Skeletal muscle tissue (tissue), 4 donors: ENCODE data around the gene NKAIN2. TPM values are rescaled to one million over a fixed set of nuclear protein-coding genes. Genes with fewer than 3 reads are reported as not detected.

Source experiments
- H3K27ac ChIP-seq: one replicate; pipeline ENCODE4 v1.7.0; 2013; ENCODE audit warnings: mild to moderate bottlenecking, low read depth, low read length, inconsistent platforms
- H3K27me3 ChIP-seq, 3 donors: one replicate each; pipeline ENCODE4 v1.7.0; 2013; ENCODE audit warnings: low read length in 3 of 3; ENCODE audit not compliant: control insufficient read depth in 3 of 3, insufficient read depth in 3 of 3
- H3K36me3 ChIP-seq, 3 donors: one replicate each; pipeline ENCODE4 v1.7.0; 2013; ENCODE audit warnings: low read length in 3 of 3; ENCODE audit not compliant: control insufficient read depth in 3 of 3, insufficient read depth in 3 of 3
- H3K4me1 ChIP-seq, 3 donors: one replicate each; pipeline ENCODE4 v1.7.0; 2013; ENCODE audit warnings: low read length in 3 of 3, mild to moderate bottlenecking in 3 of 3; ENCODE audit not compliant: control insufficient read depth in 3 of 3, insufficient read depth in 3 of 3
- H3K4me3 ChIP-seq, 3 donors: one replicate each; pipeline ENCODE4 v1.7.0; 2013; ENCODE audit warnings: low read length in 3 of 3
- H3K9ac ChIP-seq, 3 donors: one replicate each; pipeline ENCODE4 v1.7.0; 2013; ENCODE audit warnings: low read length in 3 of 3, mild to moderate bottlenecking in 3 of 3, moderate library complexity in 2 of 3, low read depth in 1 of 3
- H3K9me3 ChIP-seq, 3 donors: one replicate each; pipeline ENCODE4 v1.7.0; 2013; ENCODE audit warnings: low read length in 3 of 3; ENCODE audit not compliant: control insufficient read depth in 3 of 3
- total RNA-seq: library from RNA; depleted of rRNA; stranded (reverse); fragments of >200 nt; gene quantifications from one replicate; pipeline ENCODE4 v1.2.3, GENCODE V29; 2014
- donor health status: Osteomylitis.

The NKAIN2 gene
- total RNA-seq, 1 donor from 2014 or later: 3.1 TPM

- H3K4me3 ChIP-seq: no peak overlapping the region
- no peak overlapping the region for H3K9ac ChIP-seq
- H3K36me3 ChIP-seq: no peaks in the 10 kb centered on the region
- no peaks in the 10 kb centered on the region for H3K27me3 ChIP-seq
- H3K4me1 ChIP-seq: peaks cover 0 to 6% (median 0%) of the 10 kb centered on the region in 3 donors
- no peaks in the 10 kb centered on the region for H3K9me3 ChIP-seq
- no peak overlapping the region for H3K27ac ChIP-seq
Measured at GRCh38 chr6:124057461-124057860, 253.8 kb downstream of the NKAIN2 start.

GRCh38 chr6:124064317-124065113 lies 260.9 kb downstream of the NKAIN2 start:
- no peaks in the 10 kb centered on the region for H3K36me3 ChIP-seq
- H3K4me1 ChIP-seq: peaks cover 0 to 9% (median 4%) of the 10 kb centered on the region in 3 donors
- H3K9me3 ChIP-seq: no peaks in the 10 kb centered on the region
- H3K4me3 ChIP-seq: no peak overlapping the region
- H3K9ac ChIP-seq: no peak overlapping the region
- no peak overlapping the region for H3K27ac ChIP-seq
- no peaks in the 10 kb centered on the region for H3K27me3 ChIP-seq

GRCh38 chr6:124066269-124066668 lies 262.6 kb downstream of the NKAIN2 start:
- H3K9me3 ChIP-seq: no peaks in the 10 kb centered on the region
- no peaks in the 10 kb centered on the region for H3K36me3 ChIP-seq
- peaks cover 0 to 9% (median 6%) of the 10 kb centered on the region in 3 donors for H3K4me1 ChIP-seq
- H3K9ac ChIP-seq: no peak overlapping the region
- peak overlapping the region; percentile 44 for H3K27ac ChIP-seq
- H3K27me3 ChIP-seq: no peaks in the 10 kb centered on the region
- H3K4me3 ChIP-seq: no peak overlapping the region

GRCh38 chr6:124066946-124067552 lies 263.4 kb downstream of the NKAIN2 start:
- Histone ChIP-seq H3K27ac (peak overlapping the region; percentile 44), H3K9ac (peak overlapping the region in 1 of 3 donors; percentile 2)

GRCh38 chr6:124069230-124069950 lies 265.7 kb downstream of the NKAIN2 start:
- Histone ChIP-seq H3K36me3 (no peaks in the 10 kb centered on the region), H3K27ac (no peak overlapping the region), H3K4me1 (peaks cover 4 to 15% (median 9%) of the 10 kb centered on the region in 3 donors), H3K9ac (no peak overlapping the region), H3K4me3 (no peak overlapping the region), H3K9me3 (no peaks in the 10 kb centered on the region), H3K27me3 (no peaks in the 10 kb centered on the region)

More at GRCh38 chr6:124066946-124067552, 263.4 kb downstream of the NKAIN2 start:
- H3K27me3 ChIP-seq: no peaks in the 10 kb centered on the region
- H3K36me3 ChIP-seq: no peaks in the 10 kb centered on the region
- H3K4me1 ChIP-seq: peaks cover 0 to 9% (median 6%) of the 10 kb centered on the region in 3 donors
- no peak overlapping the region for H3K4me3 ChIP-seq
- no peaks in the 10 kb centered on the region for H3K9me3 ChIP-seq

GRCh38 chr6:124073021-124073420 lies 269.4 kb downstream of the NKAIN2 start:
- Histone ChIP-seq H3K27ac (no peak overlapping the region), H3K9ac (no peak overlapping the region), H3K4me1 (peaks cover 9 to 20% (median 14%) of the 10 kb centered on the region in 3 donors), H3K27me3 (no peaks in the 10 kb centered on the region), H3K4me3 (no peak overlapping the region), H3K9me3 (no peaks in the 10 kb centered on the region), H3K36me3 (no peaks in the 10 kb centered on the region)

GRCh38 chr6:124073820-124074587 lies 270.3 kb downstream of the NKAIN2 start:
- Histone ChIP-seq H3K9ac (peak overlapping the region in 2 of 3 donors; percentile 21 to 47), H3K27ac (peak overlapping the region; percentile 41), H3K27me3 (no peaks in the 10 kb centered on the region), H3K4me3 (peak overlapping the region; percentile 9 to 45 (median 36)), H3K36me3 (no peaks in the 10 kb centered on the region), H3K9me3 (no peaks in the 10 kb centered on the region), H3K4me1 (peaks cover 9 to 20% (median 14%) of the 10 kb centered on the region in 3 donors)

GRCh38 chr6:124074606-124075005 lies 270.9 kb downstream of the NKAIN2 start:
- H3K4me1 ChIP-seq: peaks cover 10 to 17% (median 14%) of the 10 kb centered on the region in 3 donors
- no peaks in the 10 kb centered on the region for H3K36me3 ChIP-seq
- peak overlapping the region; percentile 9 to 45 (median 36) for H3K4me3 ChIP-seq
- H3K27me3 ChIP-seq: no peaks in the 10 kb centered on the region
- H3K9me3 ChIP-seq: no peaks in the 10 kb centered on the region
- peak overlapping the region in 1 of 3 donors; percentile 47 for H3K9ac ChIP-seq
- peak overlapping the region; percentile 41 for H3K27ac ChIP-seq

GRCh38 chr6:124076336-124077048 lies 272.8 kb downstream of the NKAIN2 start:
- Histone ChIP-seq H3K9me3 (no peaks in the 10 kb centered on the region), H3K36me3 (no peaks in the 10 kb centered on the region), H3K9ac (no peak overlapping the region), H3K4me3 (no peak overlapping the region), H3K27ac (peak overlapping the region; percentile 33), H3K4me1 (peaks cover 11 to 17% (median 14%) of the 10 kb centered on the region in 3 donors), H3K27me3 (no peaks in the 10 kb centered on the region)
